Transverse colon (tissue), 4 donors: ENCODE measurements around the gene KIAA0753. TPM values are rescaled to one million over a fixed set of nuclear protein-coding genes. Genes with fewer than 3 reads are reported as not detected.

Source experiments
- DNase-seq: peaks from one replicate; pipeline ENCODE4 v3.0.0-alpha.2; 2019
- H3K27ac ChIP-seq, 4 donors: fragments of 200-600 bp; sonication (generic); 2 replicates each; pipeline ENCODE4 v1.5.1; 2016 to 2018; ENCODE audit warnings: inconsistent platforms in 4 of 4
- H3K27me3 ChIP-seq: fragments of 200-600 bp; sonication (generic); 2 replicates; pipeline ENCODE4 v1.5.1; 2017; ENCODE audit warnings: inconsistent platforms
- H3K36me3 ChIP-seq, 4 donors: fragments of 200-600 bp; sonication (generic); 2 replicates each; pipeline ENCODE4 v1.5.1; 2017 to 2019; ENCODE audit warnings: inconsistent platforms in 4 of 4
- H3K4me1 ChIP-seq, 4 donors: fragments of 200-600 bp; sonication (generic); 2 replicates each; pipeline ENCODE4 v1.5.1; 2017 to 2020; ENCODE audit warnings: inconsistent platforms in 4 of 4
- H3K4me3 ChIP-seq, 4 donors: fragments of 200-600 bp; sonication (generic); 1 replicate in 1 of 4; 2 replicates in 3 of 4; pipeline versions ENCODE4 v1.5.1 to v1.6.1; 2017 to 2019; ENCODE audit warnings: inconsistent platforms in 4 of 4
- H3K9me3 ChIP-seq, 2 donors: fragments of 200-600 bp; sonication (generic); 2 replicates each; pipeline ENCODE4 v1.5.1; 2017 to 2019; ENCODE audit warnings: inconsistent platforms in 2 of 2
- CTCF ChIP-seq, 5 experiments: fragments of 200-600 bp in 3 of 5; fragments of 450-650 bp in 2 of 5; sonication (generic) in 3 of 5; IDR thresholded peaks; 1 replicate in 2 of 5; 2 replicates in 3 of 5; pipeline ENCODE4 v1.5.1; 2016 to 2017; ENCODE audit warnings: antibody characterized with exemption in 5 of 5, inconsistent platforms in 3 of 5, mild to moderate bottlenecking in 2 of 5, moderate library complexity in 1 of 5
- EP300 ChIP-seq: sonication (generic); formaldehyde crosslinking; IDR thresholded peaks from one replicate; pipeline ENCODE4 v1.6.1; 2017; ENCODE audit warnings: antibody characterized with exemption, low read depth
- POLR2A ChIP-seq: fragments of 450-650 bp; IDR thresholded peaks from one replicate; pipeline ENCODE4 v1.6.1; 2016; ENCODE audit warnings: antibody characterized with exemption, mild to moderate bottlenecking, moderate library complexity
- POLR2AphosphoS5 ChIP-seq, 3 donors: sonication (generic); formaldehyde crosslinking; IDR thresholded peaks; one replicate each; pipeline ENCODE4 v1.6.1; 2016; ENCODE audit warnings: antibody characterized with exemption in 3 of 3
- WGBS, 2 donors: methylation state at CpG; one replicate each; pipeline ENCODE4 v1.1.5; 2018; ENCODE audit warnings: low coverage in 1 of 2; 5-methylcytosine and 5-hydroxymethylcytosine counted together
- in situ Hi-C, 4 donors: fragments of 200-750 bp; cut with MboI; loops; one replicate each; pipeline versions ENCODE4 v1.15.0 to v1.15.1; 2017; ENCODE audit warnings: low sequenced_read_pairs in 3 of 4, low pct_ligation_motif_present in 1 of 4, low pct_unique_long_range_greater_than_20kb in 1 of 4
- intact Hi-C: fragments of 100-400 bp; cut with DNase I; formaldehyde crosslinking; loops from one replicate; pipeline ENCODE4 v1.15.1; 2023; ENCODE audit warnings: low total_unique reads
- total RNA-seq, 4 donors: library from RNA; depleted of rRNA; stranded (reverse); fragments of >200 nt; gene quantifications; one replicate each; pipeline ENCODE4 v1.1.0, GENCODE V29; 2016

KIAA0753 gene
- total RNA-seq, 4 donors from 2014 or later, result 9.8 to 41.1 (median 16.9) TPM

DNA sequence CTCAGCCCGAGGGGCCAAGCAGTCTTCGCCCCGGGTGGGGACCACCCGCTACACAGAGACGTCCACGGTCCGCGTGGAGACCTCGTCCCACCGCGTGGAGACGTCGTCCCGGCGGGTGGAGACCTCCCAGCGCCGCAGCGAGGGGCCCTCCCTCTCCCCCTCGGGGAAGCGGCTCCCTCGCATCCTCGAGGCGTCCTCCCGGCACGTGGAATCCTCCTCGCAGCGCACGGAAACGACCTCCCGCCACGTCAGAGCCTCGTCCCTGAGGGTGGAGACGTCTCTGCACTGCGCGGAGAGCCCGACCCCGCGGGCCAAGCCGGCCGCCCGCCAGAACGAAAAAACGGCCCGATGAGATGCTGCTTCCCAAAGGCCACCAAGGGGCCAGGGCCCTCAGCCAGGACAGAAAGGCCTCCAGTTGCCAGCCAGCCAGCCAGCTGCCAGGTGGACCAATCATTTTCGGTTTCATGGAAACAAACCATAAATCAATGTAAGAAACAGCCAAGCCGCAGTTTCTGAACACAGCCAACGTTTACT lies 11.5 kb upstream of the KIAA0753 start:
- TF ChIP-seq CTCF (IDR thresholded peaks at IDR 0.05) (peak in 1 of 5 experiments; percentile 23), POLR2AphosphoS5 (IDR thresholded peaks at IDR 0.05) (peak in 2 of 3 donors; percentile 38 to 63), POLR2A (no peak), EP300 (no peak)
- 4% methylated on average over 28 of the region's 47 CpGs; no CpG with 5 or more reads in 1 of the 2 donors for WGBS, 2 donors
- H3K27me3 ChIP-seq, result peaks cover 27% of the 10 kb centered on the region
- H3K9me3 ChIP-seq, result no peaks in the 10 kb centered on the region
- peak; percentile 61 for DNase-seq
- H3K36me3 ChIP-seq, result no peaks in the 10 kb centered on the region
- peak overlapping the region; percentile 94 to 97 (median 96) for H3K27ac ChIP-seq
- H3K4me1 ChIP-seq, result peaks cover 13 to 50% (median 28%) of the 10 kb centered on the region in 4 donors
- H3K4me3 ChIP-seq, result peak overlapping the region; percentile 4 to 90 (median 80)
- in situ Hi-C loops (loop anchor here in 1 of 4 donors (25.0 kb wide), 1 partner anchor 360 kb away; the partner anchor contains the start of genes BCL6B and RNASEK), intact Hi-C loops (no loop called here)

DNA sequence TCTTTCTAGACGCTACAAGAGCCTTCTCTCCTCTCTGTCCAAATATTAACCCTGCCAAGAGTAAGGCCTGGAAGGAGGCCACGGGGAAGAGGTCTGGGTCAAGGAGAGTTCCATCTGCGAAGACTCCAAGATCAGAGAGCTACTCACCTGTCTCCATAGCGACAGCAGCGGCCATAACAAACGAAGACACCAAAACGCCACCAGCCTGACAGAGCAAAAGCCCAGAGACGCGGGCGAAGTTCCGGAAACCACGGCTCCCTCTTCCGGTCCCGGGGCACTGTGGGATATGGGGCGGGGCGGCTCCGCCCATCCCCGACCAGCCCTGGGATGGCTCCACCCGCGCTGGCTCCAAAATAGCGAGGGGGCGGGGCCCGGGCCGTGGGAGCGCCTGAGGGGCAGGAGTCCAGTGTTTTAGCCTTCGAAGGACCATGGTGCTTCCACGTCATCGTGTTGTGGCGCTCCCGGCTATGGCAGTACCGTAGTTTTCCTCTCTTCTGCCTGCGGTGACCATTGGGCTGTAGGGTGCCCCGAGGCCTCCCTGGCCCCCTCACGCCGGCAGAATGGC lies 10.9 kb upstream of the KIAA0753 start, which contains the start of the genes C17orf100 and MED31:
Gene C17orf100 (plus strand): TSS at position 409 of the 565 bp plus-strand sequence. CDS start 152 bp downstream, at position 561.
Gene MED31 (minus strand): TSS at position 252 of the 565 bp plus-strand sequence. CDS start 77 bp downstream, at position 175.
- in situ Hi-C loops, result loop anchor here in 1 of 4 donors (25.0 kb wide), 1 partner anchor 361 kb away; the partner anchor contains the start of genes BCL6B and RNASEK
- peak; percentile 98 for DNase-seq
- peak within 1 kb of the TSS; percentile 63 to 90 (median 80) for H3K4me3 ChIP-seq
- no peaks in the 10 kb centered on the region for H3K9me3 ChIP-seq
- 0 to 3% methylated on average over 2 to 34 of the region's 35 CpGs for WGBS, 2 donors
- peaks cover 24% of the 10 kb centered on the region for H3K27me3 ChIP-seq
- H3K36me3 ChIP-seq, result no peaks in the 10 kb centered on the region
- H3K27ac ChIP-seq, result peak within 1 kb of the TSS; percentile 94 to 97 (median 96)
- peaks cover 13 to 48% (median 28%) of the 10 kb centered on the region in 4 donors for H3K4me1 ChIP-seq
- TF ChIP-seq CTCF (IDR thresholded peaks at IDR 0.05) (no peak), POLR2A (peak; percentile 82), EP300 (no peak), POLR2AphosphoS5 (IDR thresholded peaks at IDR 0.05) (peak; percentile 87 to 94 (median 89))
- intact Hi-C loops, result no loop called here

GRCh38 chr17:6648181-6648580 lies 7.7 kb upstream of the KIAA0753 start:
- no peak overlapping the region for H3K4me3 ChIP-seq
- intact Hi-C loops, result no loop called here
- peaks cover 0 to 5% (median 0%) of the 10 kb centered on the region in 4 donors for H3K36me3 ChIP-seq
- H3K9me3 ChIP-seq, result no peaks in the 10 kb centered on the region
- TF ChIP-seq EP300 (no peak), POLR2AphosphoS5 (IDR thresholded peaks at IDR 0.05) (no peak), CTCF (IDR thresholded peaks at IDR 0.05) (peak in 3 of 5 experiments; percentile 24 to 36 (median 29)), POLR2A (no peak)
- no peak overlapping the region for H3K27ac ChIP-seq
- in situ Hi-C loops, result loop anchor here (25.0 kb wide), 2 partner anchors 186 to 364 kb away; partner anchors contain the start of genes BCL6B (in 1 of the 4) and RNASEK (in 1 of the 4)
- H3K27me3 ChIP-seq, result no peaks in the 10 kb centered on the region
- no peak for DNase-seq
- peaks cover 7 to 31% (median 21%) of the 10 kb centered on the region in 4 donors for H3K4me1 ChIP-seq

GRCh38 chr17:6643451-6644125 lies 3.1 kb upstream of the KIAA0753 start:
- DNase-seq, result no peak
- Histone ChIP-seq H3K36me3 (peaks cover 0 to 5% (median 0%) of the 10 kb centered on the region in 4 donors), H3K9me3 (no peaks in the 10 kb centered on the region), H3K4me1 (peaks cover 16 to 30% (median 25%) of the 10 kb centered on the region in 4 donors), H3K4me3 (no peak overlapping the region), H3K27me3 (no peaks in the 10 kb centered on the region), H3K27ac (no peak overlapping the region)
- intact Hi-C loops (no loop called here), in situ Hi-C loops (loop anchor here (25.0 kb wide), 2 partner anchors 181 to 369 kb away; partner anchors contain the start of genes BCL6B (in 1 of the 4) and RNASEK (in 1 of the 4))
- WGBS, 2 donors, result 75 to 81% methylated on average over 4 to 5 of the region's 5 CpGs
- TF ChIP-seq POLR2A (no peak), EP300 (no peak), POLR2AphosphoS5 (IDR thresholded peaks at IDR 0.05) (no peak)
